Measurements from ENCODE around the gene TSPAN32.

DNA sequence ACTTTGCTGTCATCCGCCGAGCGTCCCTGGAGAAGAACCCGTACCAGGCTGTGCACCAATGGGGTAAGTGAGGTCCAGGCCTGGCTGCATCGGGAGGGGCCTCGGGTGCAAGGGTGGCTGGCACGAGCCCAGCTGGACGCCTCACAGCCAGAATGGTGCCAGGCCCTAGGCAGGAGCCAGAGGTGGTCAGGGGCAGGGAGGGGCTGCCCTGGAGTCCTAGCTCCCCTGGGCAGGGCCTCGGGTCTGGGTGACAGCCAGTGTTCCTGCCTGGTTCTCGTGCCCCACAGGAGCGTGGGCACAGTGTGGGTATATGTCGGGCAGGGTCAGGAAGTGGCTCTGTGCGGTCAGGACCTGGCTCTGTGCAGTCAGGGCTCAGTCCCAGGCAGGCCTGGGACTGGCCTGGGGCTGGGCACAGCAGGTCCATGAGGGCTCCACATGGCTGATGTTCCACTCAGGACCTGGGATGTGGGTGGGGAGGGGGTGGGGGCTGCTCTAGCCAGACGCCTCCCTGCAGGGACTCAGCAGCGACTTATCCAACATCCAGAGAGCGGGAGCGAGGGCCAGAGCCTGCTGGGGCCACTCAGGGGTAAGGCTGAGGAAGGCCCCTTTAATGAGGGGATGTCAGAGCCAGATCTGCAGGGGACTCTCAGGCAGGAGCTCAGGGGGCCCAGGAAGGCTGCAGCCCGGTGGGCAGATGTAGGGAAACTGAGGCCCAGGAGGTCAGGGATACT, 1.2 kb downstream of the TSPAN32 start:
- TF ChIP-seq CEBPB (IDR thresholded peaks at IDR 0.05), result no peak
- no peak for TF ChIP-seq EP300 (IDR thresholded peaks at IDR 0.05; ENCODE audit: borderline replicate concordance)

All from Ishikawa (cell line).